Hematopoietic multipotent progenitor cell treated with erythropoietin and hydrocortisone succinate and interleukin-3 and kit ligand, for 4 days (in vitro differentiated cells): ENCODE data around the gene SH3BGRL2.
"Not testable (repeated sequence)": the region's sequence is repeated elsewhere in the genome, so short reads cannot be mapped to it uniquely, and the experiment has no call there.

Experiments used
- DNase-seq: peaks from one replicate; pipeline ENCODE4 v3.0.0-alpha.2; 2015

The SH3BGRL2 gene

DNA sequence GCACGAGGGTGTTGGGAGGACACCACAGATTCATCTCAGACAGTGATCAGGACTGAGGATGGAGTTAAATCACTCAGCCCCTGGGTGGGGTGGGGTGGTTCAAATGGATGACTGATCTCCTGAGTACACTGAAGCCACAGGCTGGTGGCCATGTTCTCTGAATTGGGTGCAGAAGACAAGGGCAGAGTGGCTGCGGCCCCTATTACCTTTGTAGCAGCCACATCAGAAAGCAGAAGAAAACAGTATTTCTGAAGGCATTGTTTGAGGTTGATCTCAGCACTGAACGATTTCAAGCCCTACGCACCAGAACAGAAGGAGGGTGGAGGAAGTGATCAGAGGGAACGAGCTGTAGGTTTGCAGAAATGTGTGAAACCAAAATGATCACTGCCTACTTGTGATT lies 71.6 kb downstream of the SH3BGRL2 start:
- DNase-seq, result no peak

DNA sequence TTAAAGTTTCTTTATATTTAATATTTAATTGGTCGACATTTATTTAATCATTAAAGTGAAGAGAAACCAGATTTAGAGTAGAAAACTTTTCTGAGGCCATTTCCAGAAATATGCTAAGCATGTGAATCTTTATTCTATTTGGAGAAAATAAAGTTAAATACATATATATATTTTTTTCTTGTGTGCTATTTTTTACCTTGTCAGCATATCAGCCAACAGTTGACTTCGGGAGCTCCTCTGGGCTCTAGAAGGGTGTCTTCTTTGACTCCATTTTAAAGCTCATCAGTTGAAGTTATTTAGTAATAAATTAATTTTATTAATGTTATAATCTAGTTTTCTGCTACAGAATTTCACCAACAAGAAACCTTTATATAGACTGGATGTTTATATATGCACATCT lies 73.1 kb downstream of the SH3BGRL2 start:
- no peak for DNase-seq

- no peak for DNase-seq
These were observed 74.4 kb downstream of the SH3BGRL2 start for GRCh38 chr6:79705456-79705995.

DNA sequence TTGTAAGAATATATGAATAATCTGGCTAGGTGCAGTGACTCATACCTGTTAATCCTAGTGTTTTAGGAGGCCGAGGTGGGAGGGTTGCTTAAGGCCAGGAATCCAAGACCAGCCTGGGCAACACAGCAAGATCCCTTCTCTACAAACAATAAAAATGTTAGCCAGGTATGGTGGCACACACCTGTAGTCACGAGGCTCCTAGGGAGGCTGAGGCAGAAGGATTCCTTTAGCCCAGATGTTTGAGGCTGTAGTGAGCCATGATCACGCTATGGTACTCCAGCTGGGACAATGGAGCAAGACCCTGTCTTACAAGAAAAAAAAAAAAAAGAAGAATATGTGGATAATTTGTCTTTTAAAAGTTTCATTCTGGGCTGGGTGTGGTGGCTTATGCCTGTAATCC lies 75.4 kb downstream of the SH3BGRL2 start:
- no peak for DNase-seq

DNA sequence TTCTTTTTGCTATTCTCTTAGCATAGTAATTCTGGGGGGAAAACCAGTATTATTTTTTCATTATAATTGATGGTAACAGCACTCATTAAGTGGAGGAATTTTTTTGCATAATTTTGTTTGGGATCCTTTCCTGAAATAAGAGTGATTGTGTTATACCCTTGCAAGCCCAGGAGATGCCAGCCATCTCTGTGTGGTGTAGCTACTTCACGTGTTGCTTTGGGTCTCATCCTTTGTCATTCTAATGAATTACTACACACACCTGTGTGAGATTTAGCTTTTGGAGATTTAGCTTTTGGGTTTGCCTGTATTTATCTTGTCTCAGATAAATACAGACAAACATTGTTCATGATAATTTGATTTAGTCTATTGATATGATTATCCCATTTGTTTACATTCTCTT lies 76.5 kb downstream of the SH3BGRL2 start:
- no peak for DNase-seq

DNA sequence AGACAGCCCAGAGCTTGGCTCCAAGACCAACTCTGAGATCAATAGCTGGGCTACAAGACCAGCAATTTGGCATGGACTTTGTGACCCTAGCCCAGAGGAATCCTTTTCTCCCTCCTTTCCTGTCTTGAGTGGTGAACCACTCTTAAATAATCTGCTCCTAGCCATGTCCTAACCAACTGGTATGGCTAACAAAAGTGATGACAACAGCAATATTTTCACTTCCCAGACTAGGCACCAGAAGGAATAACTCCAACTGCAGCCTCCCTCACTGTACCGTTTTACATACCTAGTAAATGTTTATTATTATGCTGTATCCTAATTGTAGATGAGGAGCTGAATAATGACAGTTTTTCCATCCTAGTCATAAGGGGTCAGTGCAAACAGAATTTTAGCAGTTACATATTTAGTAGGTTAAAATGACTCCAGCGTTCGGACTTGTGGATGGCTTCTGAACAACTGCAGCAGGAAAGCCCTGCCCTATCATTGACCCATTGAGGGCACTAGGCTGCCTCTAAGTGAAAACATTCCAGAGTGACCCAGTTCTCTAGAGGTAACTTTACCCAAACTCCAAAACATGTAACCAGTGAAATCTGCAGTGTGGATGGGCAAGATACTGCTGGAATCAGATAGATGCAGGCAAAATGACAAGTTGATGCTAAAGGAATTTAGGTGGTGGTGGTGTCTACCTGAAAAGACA lies 77.1 kb downstream of the SH3BGRL2 start:
- DNase-seq, result no peak

DNA sequence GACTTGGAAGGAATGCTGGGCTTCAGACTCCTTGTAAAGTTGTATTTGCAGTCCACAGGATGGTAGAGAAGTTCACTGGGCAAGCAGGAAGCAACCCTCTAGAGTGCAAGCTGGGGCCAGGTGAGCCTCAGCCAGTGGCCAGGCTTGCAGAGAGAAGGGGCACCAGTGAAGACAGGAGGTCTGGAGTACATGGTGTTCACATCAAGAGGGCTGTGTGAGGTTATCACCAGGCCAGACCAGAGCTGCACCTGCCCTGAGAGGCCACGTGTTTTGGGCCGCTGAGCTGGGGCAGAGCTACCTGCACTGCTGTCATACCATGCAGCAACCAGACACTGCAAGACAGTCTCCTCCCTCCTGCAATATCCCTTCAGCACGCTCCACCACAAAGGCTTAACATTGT lies 79.0 kb downstream of the SH3BGRL2 start:
- DNase-seq, result no peak

GRCh38 chr6:79711167-79711566 lies 80.0 kb downstream of the SH3BGRL2 start:
- DNase-seq, result no peak

- DNase-seq, result no peak
These were observed 81.0 kb downstream of the SH3BGRL2 start for GRCh38 chr6:79712144-79712543.

GRCh38 chr6:79712616-79713135 lies 81.5 kb downstream of the SH3BGRL2 start:
- no peak for DNase-seq

DNA sequence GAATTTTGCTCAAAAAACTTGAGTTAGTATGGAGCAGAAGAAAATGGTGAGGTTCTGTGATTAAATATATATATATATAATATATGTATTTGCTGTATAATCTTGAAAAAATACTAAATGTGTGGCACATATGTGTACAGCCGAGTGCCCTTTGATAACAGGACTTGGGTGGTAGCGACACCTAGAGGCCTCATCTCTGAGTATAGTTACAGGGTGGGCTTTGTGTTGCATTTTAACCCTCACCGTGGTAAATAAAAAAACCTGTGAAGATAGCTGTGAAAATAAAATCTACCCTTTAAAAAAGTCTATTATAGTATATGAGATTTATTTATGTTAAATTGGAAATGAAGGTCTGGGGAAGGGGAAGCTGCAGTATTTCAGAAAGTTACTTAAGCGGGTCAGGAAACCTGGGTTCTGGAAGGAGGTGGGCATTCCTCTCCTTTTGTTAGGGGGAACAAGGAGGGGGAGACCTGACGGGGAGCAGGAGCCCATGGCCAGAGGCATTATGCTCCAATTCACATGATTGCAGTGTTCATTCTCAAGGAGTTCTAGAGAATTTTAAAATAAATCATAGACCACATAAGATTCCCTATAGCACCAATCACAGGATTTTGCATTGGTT lies 82.7 kb downstream of the SH3BGRL2 start:
- peak; percentile 80 for DNase-seq

DNA sequence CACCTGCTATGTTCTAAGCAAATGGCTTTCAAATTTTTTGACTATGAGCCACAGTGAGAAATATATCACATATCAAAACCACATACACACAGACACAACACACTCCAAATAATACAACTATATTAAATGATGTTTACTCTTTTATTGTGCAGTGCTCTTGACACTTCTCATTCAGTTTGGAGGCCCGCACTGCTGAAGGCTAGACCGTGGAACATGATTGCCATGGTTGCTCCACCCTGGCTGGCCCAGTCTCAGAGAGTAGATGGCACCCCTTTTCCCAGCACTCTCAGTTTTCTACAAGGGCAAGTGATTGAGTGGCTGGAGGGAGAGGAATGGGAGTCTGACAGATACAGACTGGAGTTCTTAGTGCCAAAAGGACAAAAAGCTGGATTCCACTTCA lies 86.9 kb downstream of the SH3BGRL2 start:
- no peak for DNase-seq

GRCh38 chr6:79718509-79719247 lies 87.5 kb downstream of the SH3BGRL2 start:
- DNase-seq, result no peak

GRCh38 chr6:79719248-79719960 lies 88.3 kb downstream of the SH3BGRL2 start:
- no peak for DNase-seq

DNA sequence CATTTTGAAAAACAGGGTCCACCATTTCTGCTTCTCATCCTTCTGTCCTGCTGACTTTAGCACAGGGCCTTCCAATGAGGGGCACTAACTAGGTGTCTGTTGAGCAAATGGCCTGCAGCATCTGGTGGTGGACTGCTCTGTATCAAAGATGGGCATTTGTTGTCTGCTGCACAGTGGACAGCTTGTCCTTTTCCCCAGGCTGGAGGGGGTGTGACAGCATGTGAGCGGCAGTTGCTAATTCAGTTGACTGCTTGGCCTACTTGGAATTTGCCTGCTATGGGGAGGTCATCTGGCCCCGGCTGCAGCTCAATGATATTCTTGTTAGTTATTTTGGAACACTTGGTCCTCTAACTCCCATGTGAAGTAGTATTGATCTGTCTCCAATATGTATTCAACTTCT lies 93.7 kb downstream of the SH3BGRL2 start:
- DNase-seq, result no peak

DNA sequence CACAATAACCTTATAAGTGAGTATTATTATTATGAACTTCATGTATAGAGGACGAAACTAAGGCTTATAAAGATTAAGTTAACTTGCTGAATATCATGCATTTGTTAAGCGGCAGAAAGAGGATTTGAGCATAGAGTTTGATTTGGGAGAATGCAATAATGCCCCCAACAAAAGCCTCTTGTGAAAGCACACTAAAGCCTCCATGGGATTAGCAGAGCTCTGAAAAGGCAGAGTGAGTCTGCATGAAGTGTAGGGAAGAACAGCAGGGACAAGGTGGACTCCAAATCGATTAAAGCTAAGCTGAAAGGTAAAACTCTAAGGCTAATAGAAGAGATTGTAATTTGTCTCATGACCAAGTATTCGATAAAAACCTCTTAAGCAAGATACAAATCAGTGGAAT lies 100.3 kb downstream of the SH3BGRL2 start:
- no peak for DNase-seq

DNA sequence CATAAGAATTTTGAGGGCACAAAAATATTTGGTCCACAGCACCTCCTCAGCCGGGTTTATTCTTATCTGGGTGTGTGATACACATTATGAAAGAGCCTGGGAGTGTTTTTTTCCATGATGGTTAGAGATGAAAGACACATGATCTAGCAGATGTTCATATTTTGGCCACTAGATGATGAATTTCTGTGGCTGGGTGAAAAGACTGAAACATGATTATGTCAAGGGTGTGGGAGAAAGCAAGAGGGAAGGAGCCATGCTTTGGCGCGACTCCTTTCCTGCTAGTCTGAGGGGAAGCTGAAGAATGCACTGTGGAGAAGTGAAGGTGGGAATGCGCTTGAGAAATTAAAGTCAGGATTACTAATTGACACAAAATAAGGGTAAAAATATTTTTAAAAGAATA lies 102.3 kb downstream of the SH3BGRL2 start:
- no peak for DNase-seq

- DNase-seq, result no peak
These were observed 103.2 kb downstream of the SH3BGRL2 start for GRCh38 chr6:79734374-79734773.

DNA sequence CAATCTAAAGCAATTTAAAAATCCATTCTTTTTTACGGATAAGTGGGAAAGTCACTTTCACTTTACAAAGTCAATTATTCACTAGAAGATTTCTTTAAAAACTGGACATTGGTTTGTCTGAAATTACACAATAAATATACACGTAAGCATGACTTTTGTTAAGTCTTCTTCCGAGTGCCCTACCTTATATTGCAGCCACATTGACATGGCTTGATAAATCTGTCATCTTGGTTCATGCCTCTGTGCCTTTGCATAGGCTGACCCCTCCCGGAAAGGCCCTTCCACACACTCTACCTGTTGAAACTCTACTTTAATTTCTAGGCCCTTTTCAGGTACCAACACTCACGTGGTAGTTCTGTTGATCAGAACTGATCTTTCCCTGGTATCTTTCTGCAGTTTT lies 104.1 kb downstream of the SH3BGRL2 start:
- no peak for DNase-seq

DNA sequence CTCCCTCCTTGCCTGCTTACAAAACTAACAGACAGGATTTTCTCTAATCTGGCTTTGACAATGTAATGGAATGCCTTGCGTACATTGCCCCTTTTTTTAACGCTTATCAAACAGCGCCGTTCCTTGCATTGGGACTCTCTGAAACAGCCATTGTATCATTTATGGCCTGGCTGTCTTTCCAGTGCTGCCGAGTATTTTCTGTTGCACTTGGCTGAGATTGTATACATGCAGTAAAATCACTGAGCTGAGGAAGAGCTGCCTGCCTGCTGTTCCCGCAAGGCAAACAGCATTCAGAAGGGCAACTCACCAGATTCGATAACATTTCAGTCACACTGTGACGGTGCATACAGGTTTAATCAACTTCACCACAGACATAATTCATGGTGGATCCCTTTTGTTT lies 106.0 kb downstream of the SH3BGRL2 start:
- no peak for DNase-seq

GRCh38 chr6:79742030-79742429 lies 110.9 kb downstream of the SH3BGRL2 start:
- no peak for DNase-seq

DNA sequence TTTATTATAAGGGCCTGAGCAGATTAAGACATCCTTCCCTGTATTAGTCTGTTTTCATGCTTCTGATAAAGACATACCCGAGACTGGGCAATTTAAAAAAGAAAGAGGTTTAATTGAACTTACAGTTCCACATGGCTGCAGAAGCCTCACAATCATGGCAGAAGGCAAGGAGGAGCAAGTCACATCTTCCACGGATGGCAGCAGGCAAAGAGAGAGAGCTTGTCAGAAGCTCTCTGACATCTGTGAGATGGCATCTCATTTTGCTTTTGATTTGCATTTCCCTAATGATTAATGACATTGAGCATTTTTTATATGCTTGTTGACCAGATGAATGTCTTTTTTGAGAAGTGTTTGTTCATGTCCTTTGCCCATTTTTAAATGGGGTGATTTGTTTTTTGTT lies 114.2 kb downstream of the SH3BGRL2 start:
- not testable (repeated sequence) for DNase-seq

DNA sequence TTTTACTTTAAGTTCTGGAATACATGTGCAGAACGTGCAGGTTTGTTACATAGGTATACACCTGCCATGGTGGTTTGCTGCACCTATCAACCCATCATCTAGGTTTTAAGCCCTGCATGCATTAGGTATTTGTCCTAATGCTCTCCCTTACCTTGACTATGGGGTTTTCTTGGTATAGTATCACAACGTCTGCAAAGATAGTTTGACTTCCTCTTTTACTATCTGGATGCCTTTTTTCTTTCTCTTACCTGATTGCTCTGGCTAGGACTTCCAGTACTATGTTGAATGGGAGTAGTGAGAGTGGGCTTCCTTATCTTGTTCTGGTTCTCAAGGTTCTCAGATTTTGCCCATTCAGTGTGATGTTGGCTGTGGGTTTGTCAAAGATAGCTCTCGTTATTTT lies 115.2 kb downstream of the SH3BGRL2 start:
- not testable (repeated sequence) for DNase-seq
